Cerebellar cortex (tissue), 1 donor: ENCODE data around the gene TRIM39.
A peak's percentile ranks its signal among the peaks of the same experiment; 100 is the strongest.
"Not testable (repeated sequence)": the region's sequence is repeated elsewhere in the genome, so short reads cannot be mapped to it uniquely, and the experiment has no call there.

Experiments
- DNase-seq: peaks from one replicate; pipeline ENCODE4 v3.0.0-alpha.2; 2015; ENCODE audit warnings: low spot score

Gene TRIM39

DNA sequence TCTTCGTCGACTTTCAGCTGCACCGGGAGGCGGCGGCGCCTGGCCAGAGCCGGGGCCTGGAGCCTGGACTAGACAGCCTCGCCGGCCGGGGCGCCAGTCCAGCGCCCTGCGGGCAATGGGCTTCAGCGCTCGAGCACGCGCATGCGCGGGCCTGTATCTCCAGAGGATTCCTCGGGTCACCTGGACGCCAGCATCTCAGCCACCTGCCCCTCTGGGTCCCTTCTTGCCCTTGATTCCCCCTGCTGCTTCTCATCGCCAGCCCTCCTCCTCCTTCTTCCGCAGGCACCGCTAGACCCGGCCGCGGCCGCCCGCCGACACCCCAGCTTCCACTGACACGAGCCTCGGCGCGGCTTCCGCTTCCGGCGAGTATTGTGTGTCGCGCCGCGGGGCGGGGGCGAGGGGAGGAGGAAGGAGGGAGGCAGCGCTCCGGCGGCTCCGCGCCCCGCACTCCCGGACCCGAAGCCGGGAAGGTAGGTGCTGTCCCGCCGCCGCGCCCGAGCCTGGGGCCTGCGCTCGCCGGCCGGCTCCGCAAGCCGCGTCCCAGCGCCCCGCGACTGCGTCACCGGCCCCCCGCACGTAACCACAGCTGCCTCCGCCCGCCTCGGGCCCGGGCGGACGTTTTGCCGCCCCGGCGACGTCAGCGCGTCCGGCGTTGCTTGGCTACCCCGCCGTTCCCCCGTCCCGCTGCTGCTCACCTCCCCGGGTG is at the start of gene TRIM39:
TRIM39 (plus strand) TSS at position 402 of the 706 bp plus-strand sequence. CDS start 2,391 bp downstream, outside the sequence.
- peak; percentile 84 for DNase-seq

DNA sequence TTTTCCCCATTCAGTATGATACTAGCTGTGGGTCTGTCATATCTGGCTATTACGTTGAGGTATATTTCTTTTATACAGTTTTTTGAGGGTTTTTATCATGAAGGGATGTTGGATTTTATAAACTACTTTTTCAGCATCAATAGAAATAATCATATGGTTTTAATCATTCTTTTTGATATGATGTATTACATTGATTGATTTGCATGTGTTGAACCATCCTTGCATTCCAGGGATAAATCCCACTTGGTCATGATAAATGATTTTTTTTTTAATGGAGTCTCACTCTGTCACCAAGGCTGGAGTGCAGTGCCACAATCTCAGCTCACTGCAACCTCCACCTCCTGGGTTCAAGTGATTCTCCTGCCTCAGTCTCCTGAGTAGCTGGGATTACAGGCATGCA is 45.7 kb upstream of the TRIM39 start:
- DNase-seq: not testable (repeated sequence)

DNA sequence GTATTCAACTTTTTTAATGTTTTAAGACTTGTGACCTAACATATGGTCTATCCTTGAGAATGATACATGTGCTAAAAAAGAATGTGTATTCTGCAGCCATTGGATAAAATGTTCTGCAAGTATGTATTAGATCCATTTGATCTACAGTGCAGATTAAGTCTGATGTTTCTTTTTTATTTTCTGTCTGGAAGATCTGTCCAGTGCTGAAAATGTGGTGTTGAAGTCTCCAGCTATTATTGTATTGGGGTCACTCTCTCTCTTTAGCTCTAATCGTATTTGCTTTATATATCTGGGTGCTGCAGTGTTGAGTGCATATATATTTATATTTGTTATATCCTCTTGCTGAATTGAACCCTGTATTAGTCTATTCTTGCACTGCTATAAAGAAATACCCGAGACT is 44.2 kb upstream of the TRIM39 start:
- no peak for DNase-seq

DNA sequence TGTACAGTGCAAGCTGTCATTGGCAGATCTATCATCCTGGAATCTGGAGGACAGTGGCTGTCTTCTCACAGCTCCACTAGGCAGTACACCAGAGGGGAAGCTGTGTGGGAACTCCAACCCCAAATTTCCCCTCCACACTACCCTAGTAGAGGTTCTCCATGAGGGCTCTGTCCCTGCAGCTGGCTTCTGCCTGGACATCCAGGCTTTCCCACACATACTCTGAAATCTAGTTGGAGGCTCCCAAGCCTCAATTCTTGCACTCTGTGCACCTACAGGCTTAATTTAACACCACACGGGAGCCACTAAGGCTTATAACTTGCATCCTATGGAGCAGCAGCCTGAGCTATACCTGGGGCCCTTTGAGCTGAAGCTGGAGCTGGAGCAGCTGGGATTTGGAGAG is 43.0 kb upstream of the TRIM39 start:
- no peak for DNase-seq

DNA sequence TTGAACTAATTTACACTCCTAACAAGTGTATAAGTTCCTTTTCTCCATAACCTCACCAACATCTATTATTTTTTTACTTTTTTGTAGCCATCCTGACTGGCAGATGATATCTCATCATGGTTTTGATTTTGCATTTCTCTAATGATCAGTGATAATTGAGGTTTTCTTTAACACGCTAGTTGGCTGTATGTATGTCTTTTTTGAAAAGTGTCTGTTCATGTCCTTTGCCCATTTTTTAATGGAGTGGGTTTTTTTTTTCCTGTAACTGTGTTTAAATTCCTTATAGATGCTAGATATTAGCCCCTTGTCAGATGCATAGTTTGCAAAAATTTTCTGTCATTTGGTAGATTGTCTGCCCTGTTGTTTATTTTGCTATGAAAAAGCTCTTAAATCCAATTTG is 39.6 kb upstream of the TRIM39 start:
- no peak for DNase-seq

DNA sequence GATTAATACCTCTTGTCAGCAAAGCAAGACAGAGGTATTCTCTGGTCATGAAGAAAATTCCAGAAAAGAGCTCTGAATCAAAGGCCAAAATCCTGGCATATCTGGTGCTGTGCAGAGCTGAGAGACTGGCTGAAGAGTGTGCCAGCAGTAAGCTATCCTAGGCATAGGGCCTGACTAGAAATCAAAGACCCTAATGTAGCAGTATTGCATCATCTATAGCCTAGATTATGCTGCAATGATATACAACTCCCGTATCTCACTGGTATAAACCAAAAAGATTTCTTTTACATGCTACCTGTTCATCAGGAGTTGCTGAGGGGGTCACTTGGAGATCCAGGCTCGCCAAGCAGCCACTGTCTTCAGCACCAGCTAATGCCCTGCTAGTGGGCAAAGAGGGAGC is 30.9 kb upstream of the TRIM39 start:
- DNase-seq: no peak

DNA sequence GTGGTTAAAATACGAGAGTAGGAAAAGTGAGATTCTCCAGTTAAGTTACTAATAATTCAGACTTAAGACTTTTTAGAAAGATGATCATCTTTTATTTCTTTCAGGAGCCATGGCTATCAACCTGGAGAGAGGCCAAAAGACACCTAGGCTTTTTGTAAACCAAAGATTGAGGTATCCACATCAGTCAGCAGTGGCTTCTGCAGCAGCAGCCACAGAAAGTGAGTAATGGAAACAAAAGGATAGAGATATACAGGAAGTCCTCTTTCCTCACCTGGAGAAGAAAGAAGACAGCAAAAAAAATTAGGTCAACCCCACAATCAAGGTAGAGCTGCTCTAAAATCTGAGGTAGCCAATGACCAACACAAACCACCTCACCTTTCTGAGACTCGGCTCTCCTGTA is 22.7 kb upstream of the TRIM39 start:
- no peak for DNase-seq

DNA sequence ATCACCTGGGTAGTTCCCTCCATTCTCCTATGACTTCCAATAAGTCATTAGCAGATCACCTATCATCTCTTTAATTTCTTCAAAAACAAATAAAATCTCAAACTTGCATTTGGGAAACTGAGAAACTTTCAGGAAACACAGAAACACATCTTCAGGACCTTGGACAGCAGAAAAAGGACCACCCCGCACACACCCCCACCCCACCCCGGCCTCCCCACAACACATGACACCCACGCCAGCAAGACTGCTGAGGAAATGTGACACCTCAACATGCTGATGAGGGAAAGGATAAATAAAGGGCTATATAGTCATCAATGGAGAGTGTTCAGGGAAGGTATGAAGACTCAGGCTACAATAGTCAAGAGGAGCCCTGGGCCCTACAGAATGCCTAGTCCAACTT is 15.6 kb upstream of the TRIM39 start:
- no peak for DNase-seq

DNA sequence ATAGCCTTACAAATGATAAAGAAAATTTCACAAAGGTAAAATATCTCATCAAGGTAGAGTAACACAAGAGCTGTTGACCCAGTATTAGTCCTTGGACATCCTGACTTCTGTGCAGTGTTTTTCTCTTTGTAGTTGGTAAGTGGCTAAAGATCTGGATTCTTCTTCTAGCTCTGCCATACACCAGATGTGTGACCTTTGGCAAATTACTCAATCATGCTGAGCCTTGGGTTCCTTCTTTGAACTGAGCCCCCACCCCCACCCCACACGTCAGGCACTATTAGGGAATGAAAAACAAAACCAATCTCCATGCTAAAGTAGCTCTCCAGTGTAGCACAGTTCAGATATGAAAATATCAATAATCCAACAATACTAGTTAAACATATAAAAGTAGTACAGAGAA is 15.1 kb upstream of the TRIM39 start:
- no peak for DNase-seq

DNA sequence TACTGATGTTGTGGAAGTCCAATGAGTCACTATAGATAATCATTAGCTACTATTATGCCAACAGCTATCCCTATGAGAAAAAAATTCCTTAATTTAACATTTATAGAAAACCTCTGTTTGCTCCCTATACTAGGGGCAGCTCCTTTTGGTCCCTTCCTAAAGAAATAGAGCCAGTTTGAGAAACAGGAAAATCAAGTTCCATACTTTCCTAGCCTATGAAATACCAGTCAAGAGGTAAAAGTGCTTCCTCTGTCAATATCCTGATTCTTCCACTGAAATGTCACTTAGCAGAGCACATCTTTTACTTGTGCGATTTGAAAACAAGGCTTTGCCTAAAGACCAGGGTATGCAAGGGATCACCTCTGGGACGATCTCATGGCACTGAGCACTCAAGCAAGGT is 14.5 kb upstream of the TRIM39 start:
- DNase-seq: no peak

DNA sequence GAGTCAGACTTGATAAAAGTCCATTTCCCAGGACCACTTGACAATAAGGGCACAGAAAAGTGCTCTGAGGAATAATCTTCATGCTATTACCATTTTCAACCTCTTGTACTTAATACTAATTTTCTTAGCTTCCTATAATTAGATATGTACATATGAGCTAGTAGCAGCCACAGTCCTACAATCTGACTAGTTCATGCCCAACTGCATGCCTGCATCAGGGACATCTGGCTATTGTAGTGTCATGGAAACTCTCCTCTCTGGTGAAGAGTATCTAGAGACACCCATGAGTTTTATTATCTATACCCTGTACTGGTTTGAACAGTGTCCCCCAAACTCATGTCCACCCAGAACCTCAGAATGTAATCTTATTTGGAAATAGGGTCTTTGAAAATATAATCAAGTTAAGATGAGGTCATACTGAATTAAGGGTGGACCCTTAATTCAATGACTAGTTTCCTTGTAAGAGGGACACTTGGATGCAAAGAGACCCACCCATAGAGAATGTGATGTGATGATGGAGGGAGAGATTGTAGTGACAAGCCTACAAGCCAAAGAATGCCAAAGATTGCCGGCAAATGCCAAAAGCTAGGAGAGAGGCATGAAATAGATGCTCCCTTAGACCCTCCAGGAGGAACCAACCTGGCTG is 13.9 kb upstream of the TRIM39 start:
- DNase-seq: no peak

DNA sequence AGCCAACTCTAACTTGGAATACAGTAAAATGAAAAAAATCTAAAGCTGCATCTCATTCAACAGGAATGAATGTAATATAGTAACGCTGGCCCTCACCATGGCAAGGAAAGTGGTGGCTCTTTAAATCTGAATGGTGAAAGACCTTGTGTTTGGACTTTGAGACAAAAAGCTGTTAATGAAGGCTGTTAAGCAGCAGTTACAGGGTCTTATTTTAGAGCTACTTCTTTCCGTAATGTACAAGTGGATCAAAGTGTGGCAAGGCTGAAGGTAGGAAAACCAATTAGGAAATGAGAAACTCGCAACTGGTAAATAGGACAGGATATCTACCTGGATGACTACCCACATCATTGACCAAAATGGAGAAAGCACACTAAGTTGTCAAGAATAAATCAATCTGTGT is 11.6 kb upstream of the TRIM39 start:
- no peak for DNase-seq

DNA sequence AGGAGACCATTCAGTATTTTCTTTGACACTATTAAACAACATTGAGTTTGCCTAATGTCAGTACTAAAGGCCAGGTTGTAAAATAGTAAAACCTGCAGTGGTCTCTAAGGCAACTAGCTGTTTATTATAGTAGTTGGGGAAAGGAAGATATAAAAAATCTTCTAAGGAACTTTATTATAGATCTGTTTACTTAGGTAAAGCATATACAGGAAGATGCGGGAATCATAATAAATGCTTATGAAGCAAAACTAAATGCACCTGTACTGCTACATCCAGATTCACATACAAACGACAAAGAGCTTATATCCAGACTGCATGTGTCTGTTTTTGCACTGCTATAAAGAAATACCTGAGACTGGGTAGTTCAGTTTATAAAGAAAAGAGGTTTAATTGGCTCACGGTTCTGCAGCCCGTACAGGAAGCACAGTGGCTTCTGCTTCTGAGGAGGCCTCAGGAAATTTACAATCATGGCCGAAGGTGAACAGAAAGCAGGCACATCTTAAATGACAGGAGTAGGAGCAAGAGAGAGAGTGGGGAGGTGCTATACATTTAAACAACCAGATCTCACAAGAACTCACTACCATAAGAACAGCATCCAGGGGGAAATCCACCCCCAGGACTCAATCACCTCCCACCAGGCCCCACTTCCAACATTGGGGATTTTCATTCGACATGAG is 8.7 kb upstream of the TRIM39 start:
- DNase-seq: no peak

DNA sequence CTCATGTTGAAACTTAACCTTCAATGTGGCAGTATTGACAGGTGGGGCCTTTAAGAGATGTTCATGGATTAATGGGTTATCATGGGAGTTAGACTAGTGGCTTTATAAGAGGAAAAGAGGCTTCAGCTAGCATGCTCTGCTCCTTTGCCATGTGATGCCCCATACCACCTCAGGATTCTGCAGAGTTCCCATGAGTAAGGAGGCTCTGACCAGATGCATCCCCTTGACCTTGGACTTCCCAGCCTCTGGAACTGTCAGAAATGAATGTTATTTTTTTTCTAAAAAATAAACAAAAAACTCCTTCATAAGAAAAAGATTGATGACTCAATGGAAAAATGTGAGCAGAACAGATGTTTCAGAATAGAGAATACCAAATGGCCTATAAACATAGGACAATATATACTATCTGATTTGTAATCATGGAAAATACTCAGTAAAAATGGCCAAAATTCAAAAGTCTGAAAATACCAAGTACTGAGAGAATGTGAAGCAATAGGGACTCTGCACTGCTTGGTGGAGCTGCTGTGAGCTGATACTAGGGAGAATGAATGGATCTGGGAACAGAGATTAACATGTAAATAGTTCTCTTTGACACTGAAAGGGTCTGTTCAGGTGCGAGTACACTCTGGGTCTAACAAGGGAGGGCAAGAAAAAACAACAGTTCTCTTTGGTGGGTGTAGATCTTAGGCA is 7.4 kb upstream of the TRIM39 start:
- no peak for DNase-seq

DNA sequence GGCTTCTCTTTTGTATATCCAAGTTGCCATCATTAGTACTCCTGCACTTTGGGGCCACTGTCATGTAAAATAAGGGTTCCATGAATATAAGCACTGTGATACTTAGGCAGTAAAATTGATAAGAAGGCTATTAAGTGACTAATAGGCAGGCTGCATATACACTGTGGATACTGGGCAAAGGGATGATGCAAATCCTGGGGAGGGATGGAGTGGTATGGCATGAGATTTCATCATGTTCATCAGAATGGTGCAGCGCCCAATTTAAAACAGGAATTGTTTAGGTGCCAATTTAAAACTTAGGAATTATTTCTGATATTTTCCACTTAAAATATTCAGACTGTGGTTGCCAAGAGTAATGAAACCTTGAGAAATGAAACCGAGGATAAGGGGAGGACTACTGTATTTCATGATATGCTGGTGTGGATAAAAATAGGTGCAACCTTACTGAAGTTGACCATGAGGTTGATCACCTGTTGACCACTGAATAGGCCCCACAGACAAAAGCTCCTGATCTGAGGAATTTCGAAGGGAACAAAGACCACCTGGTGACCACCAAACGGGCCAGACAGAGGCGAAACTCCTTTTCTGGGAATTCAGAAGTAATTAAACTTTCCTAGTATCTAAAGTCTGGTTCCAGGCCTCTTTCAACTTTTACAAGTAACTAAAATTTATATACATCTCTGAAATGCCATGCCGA is 4.9 kb upstream of the TRIM39 start:
- DNase-seq: no peak

DNA sequence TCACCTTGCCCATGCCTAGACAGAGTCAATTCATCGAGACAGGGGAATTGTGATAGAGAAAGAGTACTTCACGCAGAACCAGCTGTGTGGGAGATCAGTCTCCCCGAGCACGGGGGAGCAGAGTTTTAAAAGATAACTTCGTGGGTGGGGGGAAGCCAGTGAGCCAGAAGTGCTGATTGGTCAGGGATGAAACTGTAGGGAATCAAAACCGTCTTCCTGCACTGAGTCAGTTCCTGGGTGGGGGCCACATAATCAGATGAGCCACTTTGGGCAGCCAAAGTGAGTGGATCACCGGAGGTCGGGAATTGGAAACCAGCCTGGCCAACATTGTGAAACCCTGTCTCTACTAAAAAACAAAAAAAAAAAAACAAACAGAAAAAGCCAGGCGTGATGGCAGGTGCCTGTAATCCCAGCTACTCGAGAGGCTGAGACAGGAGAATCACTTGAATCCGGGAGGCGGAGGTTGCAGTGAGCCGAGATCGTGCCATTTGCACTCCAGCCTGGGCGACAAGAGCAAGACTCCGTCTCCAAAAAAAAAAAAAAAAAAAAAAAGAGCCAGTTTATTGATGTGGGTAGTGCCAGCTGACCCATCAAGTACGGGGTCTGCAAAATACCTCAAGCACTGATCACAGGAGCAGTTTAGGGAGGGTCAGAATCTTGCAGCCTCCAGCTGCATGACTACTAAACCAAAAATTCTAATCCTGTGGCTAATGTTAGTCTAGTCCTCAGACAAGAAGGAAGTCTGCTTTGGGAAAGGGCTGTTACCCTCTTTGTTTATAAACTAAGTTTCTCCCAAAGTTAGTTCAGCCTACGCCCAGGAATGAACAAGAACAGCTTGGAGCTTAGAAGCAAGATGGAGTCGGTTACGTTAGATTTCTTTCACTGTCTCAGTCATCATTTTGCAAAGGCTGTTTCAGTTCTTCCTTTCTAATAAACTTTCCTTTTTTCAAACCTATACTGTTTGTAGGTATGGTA is 3.9 kb upstream of the TRIM39 start:
- no peak for DNase-seq

DNA sequence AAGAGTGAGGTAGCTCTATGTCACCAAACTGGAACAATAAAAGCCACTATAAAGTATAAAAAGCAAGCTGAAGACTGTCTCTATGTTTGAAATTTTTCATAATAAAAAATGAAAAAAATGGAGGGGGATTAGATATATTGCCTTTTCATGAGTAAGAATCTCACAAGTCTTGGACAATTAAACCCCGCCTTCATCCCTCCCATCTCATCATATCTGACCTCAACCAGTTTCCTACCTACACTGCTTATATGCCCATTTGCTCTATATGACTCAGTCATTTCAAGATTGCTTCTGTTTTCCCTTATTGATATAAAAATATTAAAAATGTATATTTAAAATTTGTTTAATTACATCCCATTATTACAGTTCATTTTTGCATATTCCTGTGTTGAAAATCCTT is 2.9 kb upstream of the TRIM39 start:
- no peak for DNase-seq

DNA sequence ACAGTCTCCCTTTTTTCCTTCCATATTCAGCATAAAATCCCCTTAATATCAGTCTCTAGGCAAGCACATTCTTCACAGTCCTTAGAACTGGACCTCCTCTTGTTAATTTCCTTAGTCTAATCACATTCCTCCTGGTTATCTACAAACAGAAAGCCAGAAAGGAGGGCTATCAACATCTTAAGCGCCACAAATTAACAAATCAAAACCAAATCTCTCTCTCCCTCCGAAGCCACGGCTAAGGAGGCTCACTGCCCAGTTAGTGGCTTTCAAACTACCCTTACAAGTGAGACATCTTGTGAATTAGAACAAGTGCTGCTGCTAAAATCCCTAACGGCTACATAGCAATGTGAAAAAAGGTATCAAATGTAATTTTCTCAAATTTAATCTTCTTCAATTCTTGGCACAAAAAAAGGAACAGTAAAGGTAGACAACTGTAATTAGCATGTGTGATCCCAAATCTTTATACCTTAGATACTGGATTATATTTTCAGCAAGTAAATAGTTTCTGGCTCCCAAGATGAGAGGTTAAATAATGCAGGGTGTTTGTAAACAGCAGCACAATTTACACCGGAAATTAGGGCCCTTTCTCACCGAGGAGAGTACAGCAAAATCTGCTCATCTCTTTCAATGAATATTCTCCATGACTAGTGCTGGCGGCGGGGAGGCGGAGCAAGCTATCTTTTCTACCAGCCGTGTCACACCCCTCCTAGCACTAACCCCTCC is 1.4 kb upstream of the TRIM39 start:
- peak; percentile 67 for DNase-seq

DNA sequence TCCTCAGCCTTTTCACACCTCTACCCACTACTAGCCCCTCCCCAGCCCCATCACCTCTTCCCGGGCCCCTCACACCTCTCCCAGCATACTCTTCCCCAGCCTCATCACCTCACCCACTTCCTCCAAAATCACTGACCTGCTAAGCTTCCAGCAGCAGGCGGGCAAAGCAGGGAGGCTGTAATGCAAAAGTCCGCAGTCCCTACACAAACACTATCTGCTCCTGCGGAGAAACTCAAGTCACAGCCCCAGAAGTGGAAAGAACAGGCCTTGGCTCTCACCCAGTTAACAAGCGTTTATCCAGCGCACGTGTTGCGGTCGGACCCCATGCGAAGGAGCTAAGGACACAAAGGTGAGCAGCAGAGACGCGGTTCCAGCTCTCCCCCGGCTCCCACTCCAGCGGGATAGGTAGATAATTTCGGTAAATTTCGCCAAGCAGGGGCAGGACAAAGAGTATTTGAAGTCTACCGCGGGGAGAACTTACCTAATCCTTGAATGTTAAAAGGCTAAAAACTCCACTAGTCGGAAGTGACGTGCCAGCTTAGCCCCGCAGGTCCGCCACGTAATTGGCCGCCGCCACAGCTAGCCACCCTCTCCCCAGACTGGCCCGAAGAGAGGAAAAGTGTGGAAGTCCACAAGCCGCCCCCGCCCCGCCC is 728 bp upstream of the TRIM39 start:
- DNase-seq: no peak

DNA sequence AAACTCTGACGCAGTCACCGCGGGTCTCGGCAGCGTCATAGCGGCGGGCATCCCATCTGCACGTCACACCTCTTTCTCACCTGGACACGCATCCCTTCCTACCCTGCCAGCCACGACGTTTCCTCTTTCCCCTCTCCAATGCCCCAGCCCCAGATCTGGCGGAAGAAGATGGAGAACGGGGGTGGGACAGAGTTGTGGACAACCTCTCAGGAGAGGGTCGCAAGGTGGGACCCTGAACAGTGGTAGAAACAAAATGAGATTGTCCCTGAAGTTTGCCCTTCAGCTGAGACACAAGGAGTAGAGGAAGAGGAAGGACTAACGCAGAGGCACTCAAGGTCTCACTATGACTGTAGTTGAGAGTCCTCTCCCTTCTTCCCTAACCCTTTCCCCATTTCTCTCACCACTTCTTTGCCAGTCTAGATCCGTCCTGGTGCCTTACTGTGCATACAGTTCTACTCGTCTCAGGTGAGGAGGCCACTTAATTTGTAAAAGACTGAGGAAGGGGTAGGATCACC is 562 bp downstream of the TRIM39 start:
- DNase-seq: no peak
